Activated CD4-positive, alpha-beta T cell treated with anti-CD3 and anti-CD28 coated beads, Interleukin-2, amount 50 U/mL, for 16 hours (primary cell): Measurements from ENCODE around the gene DONSON.

Experiments used
- DNase-seq: peaks from one replicate; pipeline ENCODE4 v3.0.0-alpha.2; 2020

Gene DONSON

GRCh38 chr21:33540711-33541104 is 47.8 kb downstream of the DONSON start:
- no peak for DNase-seq

- DNase-seq: no peak
Measured at GRCh38 chr21:33539616-33540015, 48.9 kb downstream of the DONSON start.

GRCh38 chr21:33537212-33537611 is 51.3 kb downstream of the DONSON start:
- no peak for DNase-seq

- no peak for DNase-seq
Measured at GRCh38 chr21:33531007-33531406, 57.5 kb downstream of the DONSON start.
